Mesenchymal stem cell (in vitro differentiated cells and primary cell): ENCODE measurements around the gene FCER2.

Experiments used
- DNase-seq: peaks from one replicate; pipeline ENCODE4 v3.0.0-alpha.2; 2013
- H2AFZ ChIP-seq: one replicate; pipeline ENCODE4 v1.6.1; 2013; ENCODE audit warnings: low read depth, mild to moderate bottlenecking, control low read depth, inconsistent platforms, low read length, moderate library complexity
- H2AK5ac ChIP-seq: 2 replicates; pipeline ENCODE4 v1.6.1; 2013; ENCODE audit warnings: low read length, moderate library complexity, mild to moderate bottlenecking, inconsistent platforms; ENCODE audit not compliant: severe bottlenecking
- H2BK120ac ChIP-seq: one replicate; pipeline ENCODE4 v1.6.1; 2013; ENCODE audit warnings: low read depth, mild to moderate bottlenecking, inconsistent platforms, low read length, moderate library complexity
- H2BK12ac ChIP-seq, 2 experiments: one replicate each; pipeline ENCODE4 v1.6.1; 2013; ENCODE audit warnings: inconsistent platforms in 2 of 2, low read length in 2 of 2, mild to moderate bottlenecking in 2 of 2, moderate library complexity in 2 of 2, control low read depth in 1 of 2
- H2BK15ac ChIP-seq: one replicate; pipeline ENCODE4 v1.6.1; 2013; ENCODE audit warnings: mild to moderate bottlenecking, low read depth, inconsistent platforms; ENCODE audit not compliant: poor library complexity, severe bottlenecking
- H2BK5ac ChIP-seq: 2 replicates; pipeline ENCODE4 v1.6.1; 2013; ENCODE audit warnings: low read depth, mild to moderate bottlenecking, low read length, control low read depth, inconsistent platforms; ENCODE audit not compliant: poor library complexity, severe bottlenecking
- H3K14ac ChIP-seq, 2 experiments: one replicate each; pipeline ENCODE4 v1.6.1; 2013; ENCODE audit warnings: inconsistent platforms in 2 of 2, low read length in 2 of 2, control low read depth in 1 of 2, mild to moderate bottlenecking in 1 of 2, moderate library complexity in 1 of 2
- H3K18ac ChIP-seq, 2 experiments: one replicate each; pipeline ENCODE4 v1.6.1; 2013; ENCODE audit warnings: inconsistent platforms in 2 of 2, low read length in 2 of 2, control low read depth in 1 of 2, low read depth in 1 of 2, mild to moderate bottlenecking in 1 of 2
- H3K23ac ChIP-seq, 2 experiments: one replicate each; pipeline ENCODE4 v1.6.1; 2013; ENCODE audit warnings: inconsistent platforms in 2 of 2, low read length in 2 of 2, mild to moderate bottlenecking in 2 of 2, moderate library complexity in 2 of 2, control low read depth in 1 of 2
- H3K27ac ChIP-seq: 2 replicates; pipeline ENCODE4 v1.5.1; 2013; ENCODE audit warnings: mild to moderate bottlenecking, moderate library complexity, low read length, control low read depth, inconsistent platforms; ENCODE audit not compliant: poor library complexity, severe bottlenecking
- H3K27me3 ChIP-seq, 2 experiments: 2 replicates each; pipeline versions ENCODE4 v1.6.1 to v1.7.0; 2013; ENCODE audit warnings: low read length in 2 of 2, mild to moderate bottlenecking in 2 of 2, moderate library complexity in 2 of 2, control low read depth in 1 of 2, inconsistent platforms in 1 of 2; ENCODE audit not compliant: control insufficient read depth in 1 of 2, insufficient read depth in 1 of 2
- H3K36me3 ChIP-seq, 2 experiments: 2 replicates each; pipeline versions ENCODE4 v1.6.1 to v1.7.0; 2013; ENCODE audit warnings: low read length in 2 of 2, control low read depth in 1 of 2, inconsistent platforms in 1 of 2, low read depth in 1 of 2, mild to moderate bottlenecking in 1 of 2; ENCODE audit not compliant: insufficient read depth in 2 of 2, control insufficient read depth in 1 of 2
- H3K4ac ChIP-seq, 2 experiments: one replicate each; pipeline ENCODE4 v1.6.1; 2013; ENCODE audit warnings: inconsistent platforms in 2 of 2, low read length in 2 of 2, mild to moderate bottlenecking in 2 of 2, moderate library complexity in 2 of 2, control low read depth in 1 of 2, low read depth in 1 of 2
- H3K4me1 ChIP-seq: 2 replicates; pipeline ENCODE4 v1.6.1; 2013; ENCODE audit warnings: low read depth, low read length, control low read depth; ENCODE audit not compliant: control insufficient read depth, insufficient read depth
- H3K4me2 ChIP-seq: 2 replicates; pipeline ENCODE4 v1.6.1; 2013; ENCODE audit warnings: low read length, mild to moderate bottlenecking, inconsistent platforms; ENCODE audit not compliant: poor library complexity, severe bottlenecking
- H3K4me3 ChIP-seq, 2 experiments: 2 replicates each; pipeline versions ENCODE4 v1.5.1 to v1.7.0; 2013; ENCODE audit warnings: low read length in 2 of 2, mild to moderate bottlenecking in 2 of 2, control low read depth in 1 of 2, low read depth in 1 of 2; ENCODE audit not compliant: insufficient read depth in 1 of 2
- H3K79me1 ChIP-seq: replicated peaks from 2 replicates; pipeline ENCODE4 v1.6.1; 2013; ENCODE audit warnings: mild to moderate bottlenecking, control low read depth, low read length, inconsistent platforms; ENCODE audit not compliant: poor library complexity, severe bottlenecking
- H3K9ac ChIP-seq: 2 replicates; pipeline ENCODE4 v1.7.0; 2013; ENCODE audit warnings: mild to moderate bottlenecking, low read length, moderate library complexity
- H3K9me3 ChIP-seq: 2 replicates; pipeline ENCODE4 v1.7.0; 2013; ENCODE audit warnings: mild to moderate bottlenecking, low read length; ENCODE audit not compliant: control insufficient read depth
- H4K8ac ChIP-seq: one replicate; pipeline ENCODE4 v1.6.1; 2013; ENCODE audit warnings: inconsistent platforms, mild to moderate bottlenecking, low read length, moderate library complexity
- H4K91ac ChIP-seq: one replicate; pipeline ENCODE4 v1.6.1; 2013; ENCODE audit warnings: mild to moderate bottlenecking, low read length, inconsistent platforms
- WGBS: methylation state at CpG from one replicate; pipeline ENCODE4 v1.1.7; 2013; ENCODE audit warnings: mixed read lengths; 5-methylcytosine and 5-hydroxymethylcytosine counted together

Gene FCER2

DNA sequence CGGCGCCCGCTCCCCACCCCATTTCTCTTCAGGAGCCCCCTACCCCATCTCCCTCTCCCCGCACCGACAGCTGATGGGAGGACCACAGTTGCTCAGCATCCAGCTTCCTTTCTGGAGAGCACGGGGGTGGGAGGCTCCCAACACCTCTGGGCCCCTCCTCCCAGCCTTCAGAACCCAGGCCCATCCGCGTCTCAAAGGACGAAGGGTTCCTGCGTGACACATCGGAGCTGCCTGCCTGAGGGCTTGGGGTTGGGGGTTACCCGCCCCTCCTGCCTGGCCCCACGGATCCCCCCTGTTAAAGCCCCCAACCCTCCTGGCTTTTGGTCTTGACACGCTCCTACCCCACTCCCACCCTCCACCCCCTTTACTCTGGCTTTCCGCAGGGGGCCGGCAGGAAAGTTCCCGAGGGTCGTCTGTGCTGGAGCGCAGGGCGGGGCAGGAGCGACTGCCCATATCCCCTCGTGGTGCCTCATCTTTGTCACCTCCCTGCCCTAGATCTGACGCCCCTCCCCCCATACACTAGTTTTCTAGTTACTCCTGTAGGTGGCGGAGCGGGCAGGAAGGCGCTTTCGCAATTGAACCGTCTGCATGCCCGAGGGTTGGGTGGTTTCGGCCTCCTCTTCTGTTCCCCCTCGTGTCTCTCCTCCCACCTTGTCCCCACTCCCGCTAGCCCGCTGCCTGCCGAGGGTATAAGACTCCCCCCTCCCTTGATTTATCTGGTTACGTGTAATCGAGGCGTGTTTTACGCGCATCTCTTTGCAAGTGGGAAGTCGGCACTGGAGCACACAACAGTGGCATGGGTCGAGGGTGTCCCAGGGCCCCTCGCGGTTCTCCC is 20.4 kb downstream of the FCER2 start:
- Histone ChIP-seq H2BK5ac (no peak overlapping the region), H2AK5ac (no peak overlapping the region), H3K14ac (no peak overlapping the region), H2BK12ac (peak overlapping the region in 1 of 2 experiments; percentile 74), H3K9ac (peak overlapping the region; percentile 94), H3K4me1 (peaks cover 17% of the 10 kb centered on the region), H3K4me3 (peak overlapping the region; percentile 93 to 100), H3K27me3 (peaks cover 18 to 31% of the 10 kb centered on the region in 2 experiments), H3K23ac (peak overlapping the region in 1 of 2 experiments; percentile 96), H3K27ac (no peak overlapping the region), H2BK15ac (peak overlapping the region; percentile 60), H2BK120ac (peak overlapping the region; percentile 98), H3K36me3 (peaks cover 17 to 32% of the 10 kb centered on the region in 2 experiments), H3K4ac (peak overlapping the region; percentile 6 to 99), H2AFZ (peak overlapping the region; percentile 89), H4K91ac (peak overlapping the region; percentile 82), H3K4me2 (peak overlapping the region; percentile 79), H3K18ac (peak overlapping the region; percentile 97 to 99), H3K9me3 (no peaks in the 10 kb centered on the region), H3K79me1 (peaks cover 23% of the 10 kb centered on the region), H4K8ac (peak overlapping the region; percentile 99)
- peak; percentile 71 for DNase-seq
- WGBS, result 28% methylated on average over 43 of the region's 43 CpGs

DNA sequence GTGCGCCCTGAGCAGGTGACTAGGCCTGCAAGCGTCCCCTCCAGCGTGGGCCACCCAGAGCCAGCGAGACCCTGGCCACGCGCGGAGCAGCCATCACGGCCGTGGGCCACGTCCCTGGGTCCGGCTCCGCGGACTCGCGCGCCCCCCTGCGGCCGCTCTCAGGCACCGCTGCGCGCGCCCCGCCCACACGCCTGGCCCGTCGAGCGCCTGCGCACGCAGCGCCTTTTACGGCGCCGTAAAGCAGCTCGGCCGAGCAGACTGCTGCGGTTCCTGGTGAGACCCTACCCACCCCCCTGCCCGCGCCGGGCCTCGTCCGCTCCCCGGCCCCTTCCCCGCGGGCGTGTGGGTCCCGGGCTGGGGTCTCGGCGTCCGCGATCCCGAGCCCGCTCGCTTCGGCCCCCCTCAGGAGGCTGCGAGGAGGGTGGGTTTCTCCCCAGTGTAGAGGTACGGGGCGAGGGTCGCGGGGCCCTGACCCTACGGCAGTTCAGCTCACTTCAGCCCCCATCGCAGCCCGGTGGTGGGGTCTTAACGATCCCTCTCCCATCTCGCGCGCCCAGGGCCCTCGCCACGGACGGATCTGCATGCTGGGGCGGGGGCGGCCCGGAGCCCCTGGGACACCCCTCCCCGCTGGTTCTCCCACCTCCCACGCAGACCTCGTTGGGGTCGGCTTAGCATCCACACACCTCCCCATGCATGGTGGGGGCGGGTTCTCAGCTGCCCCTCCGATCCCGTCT is 21.2 kb downstream of the FCER2 start, which contains the start of gene TRAPPC5:
TSS of gene TRAPPC5 (plus strand) at position 228 of the 734 bp plus-strand sequence. CDS start 1,421 bp downstream, outside the sequence.
- peak; percentile 75 for DNase-seq
- WGBS, result under 1% methylated on average over 46 of the region's 79 CpGs
- Histone ChIP-seq H2BK15ac (peak within 1 kb of the TSS; percentile 92), H4K8ac (peak within 1 kb of the TSS; percentile 99), H3K36me3 (peaks cover 17 to 32% of the 10 kb centered on the region in 2 experiments), H3K9ac (peak within 1 kb of the TSS; percentile 94), H3K27ac (no peak within 1 kb of the TSS), H3K4me3 (peak within 1 kb of the TSS; percentile 93 to 100), H2BK120ac (peak within 1 kb of the TSS; percentile 98), H3K79me1 (peaks cover 23% of the 10 kb centered on the region), H2BK5ac (no peak within 1 kb of the TSS), H4K91ac (peak within 1 kb of the TSS; percentile 86), H3K4me1 (peaks cover 17% of the 10 kb centered on the region), H3K27me3 (peaks cover 18 to 37% of the 10 kb centered on the region in 2 experiments), H2BK12ac (peak within 1 kb of the TSS; percentile 78 to 79), H3K14ac (peak within 1 kb of the TSS; percentile 96 to 98), H3K18ac (peak within 1 kb of the TSS; percentile 97 to 99), H3K9me3 (no peaks in the 10 kb centered on the region), H3K4me2 (peak within 1 kb of the TSS; percentile 86), H2AK5ac (peak within 1 kb of the TSS; percentile 45), H3K4ac (peak within 1 kb of the TSS; percentile 87 to 99), H2AFZ (peak within 1 kb of the TSS; percentile 100), H3K23ac (peak within 1 kb of the TSS; percentile 90 to 96)

DNA sequence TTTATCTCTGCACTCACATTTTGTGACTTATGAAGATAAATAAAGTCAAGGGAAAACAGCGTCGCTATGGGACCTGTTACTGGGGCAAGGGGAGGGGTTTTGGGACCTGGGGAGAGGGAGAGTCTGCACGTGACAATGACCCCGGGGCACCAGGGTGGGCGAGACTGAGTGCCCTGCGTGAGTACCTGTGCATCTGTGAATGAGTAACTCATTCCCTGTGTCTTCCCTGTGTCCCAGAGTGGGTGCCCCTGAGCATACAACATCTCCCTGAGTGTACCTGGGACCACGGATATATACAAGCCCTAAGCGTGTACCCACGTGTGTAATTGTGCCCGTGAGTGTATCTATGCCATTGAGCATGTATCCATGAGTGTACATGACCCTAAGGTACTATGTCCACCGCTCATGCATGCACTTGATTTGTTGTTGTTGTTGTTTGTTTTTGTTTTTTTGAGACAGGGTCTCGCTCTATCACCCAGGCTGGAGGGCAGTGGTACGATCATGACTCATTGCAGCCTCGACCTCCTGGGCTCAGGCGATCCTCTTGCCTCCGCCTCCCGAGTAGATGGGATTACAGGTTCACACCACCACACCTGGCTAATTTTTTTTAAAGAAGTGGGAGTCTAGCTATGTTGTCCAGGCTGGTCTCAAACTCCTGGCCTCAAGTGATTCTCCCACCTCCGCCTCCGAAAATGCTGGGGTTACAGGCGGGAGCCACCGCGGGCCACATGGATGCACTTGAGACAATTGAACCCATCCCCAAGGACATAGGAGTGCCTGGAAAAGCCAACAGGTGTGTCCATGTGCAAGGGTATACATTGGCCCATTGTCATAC is 21.9 kb downstream of the FCER2 start:
- Histone ChIP-seq H4K8ac (peak overlapping the region; percentile 99), H3K4me3 (peak overlapping the region; percentile 45 to 93), H3K36me3 (peaks cover 17 to 27% of the 10 kb centered on the region in 2 experiments), H3K9me3 (no peaks in the 10 kb centered on the region), H3K4me1 (peaks cover 17% of the 10 kb centered on the region), H3K4ac (peak overlapping the region in 1 of 2 experiments; percentile 85), H3K18ac (peak overlapping the region in 1 of 2 experiments; percentile 89), H4K91ac (peak overlapping the region; percentile 86), H2BK12ac (peak overlapping the region; percentile 78 to 79), H3K23ac (no peak overlapping the region), H3K14ac (peak overlapping the region in 1 of 2 experiments; percentile 83), H2AK5ac (peak overlapping the region; percentile 45), H3K79me1 (peaks cover 22% of the 10 kb centered on the region), H3K27ac (no peak overlapping the region), H3K27me3 (peaks cover 18 to 38% of the 10 kb centered on the region in 2 experiments), H2AFZ (peak overlapping the region; percentile 100), H2BK120ac (no peak overlapping the region), H2BK5ac (no peak overlapping the region), H3K4me2 (peak overlapping the region; percentile 86), H2BK15ac (no peak overlapping the region), H3K9ac (peak overlapping the region; percentile 94)
- no peak for DNase-seq
- 51% methylated on average over 22 of the region's 22 CpGs for WGBS
